Measurements from ENCODE around the gene PPP6C. TPM values are rescaled to one million over a fixed set of nuclear protein-coding genes. Genes with fewer than 3 reads are reported as not detected.

The PPP6C gene
- total RNA-seq, 4 donors from 2014 or later: 18.0 to 31.3 (median 26.6) TPM

DNA sequence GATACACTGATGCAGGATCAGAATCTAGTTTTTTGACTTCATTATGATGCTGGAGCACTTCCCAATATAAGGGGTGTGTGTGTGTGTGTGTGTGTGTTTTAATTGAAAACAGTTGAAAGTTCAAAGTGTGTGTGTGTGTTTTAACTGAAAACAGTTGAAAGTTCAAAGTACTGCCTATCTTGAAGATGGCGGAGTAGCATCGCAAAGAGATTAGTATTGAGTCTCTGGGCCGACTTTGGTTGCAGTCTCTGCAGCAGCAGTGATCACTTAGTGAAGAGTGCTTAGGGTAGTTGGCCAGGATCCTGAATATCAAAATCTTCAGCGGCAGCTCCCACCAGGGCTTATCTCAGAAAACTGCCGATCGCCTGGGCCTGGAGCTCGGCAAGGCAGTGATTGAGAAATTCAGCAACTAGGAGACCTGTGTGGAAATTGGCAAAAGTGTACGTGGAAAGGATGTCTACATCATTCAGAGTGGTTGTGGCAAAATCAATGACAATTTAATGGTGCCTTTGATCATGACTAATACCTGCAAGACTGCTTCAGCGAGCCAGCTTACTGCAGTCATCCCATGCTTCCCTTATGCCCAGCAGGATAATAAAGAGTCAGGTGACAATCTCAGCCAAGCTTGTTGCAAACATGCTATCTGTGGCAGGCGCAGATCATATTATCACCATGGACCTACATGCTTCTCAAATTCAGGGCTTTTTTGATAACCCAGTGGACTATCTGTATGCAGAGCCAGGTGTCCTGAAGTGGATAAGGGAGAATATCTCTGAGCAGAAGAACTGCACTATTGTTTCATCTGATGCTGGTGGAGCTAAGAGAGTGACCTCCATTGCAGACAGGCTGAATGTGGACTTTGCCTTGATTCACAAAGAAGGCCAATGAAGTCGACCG lies 39.0 kb downstream of the PPP6C start:
- H3K36me3 ChIP-seq: peaks cover 7 to 75% (median 32%) of the 10 kb centered on the region in 3 donors
- H3K4me3 ChIP-seq: no peak overlapping the region
- intact Hi-C loops (cut with DNase I): no loop called here
- H3K27me3 ChIP-seq: no peaks in the 10 kb centered on the region
- peaks cover 0 to 10% (median 0%) of the 10 kb centered on the region in 3 donors for H3K4me1 ChIP-seq
- H3K27ac ChIP-seq: no peak overlapping the region
- H3K9me3 ChIP-seq: no peaks in the 10 kb centered on the region
- WGBS, 2 donors: 85 to 87% methylated on average over 11 to 12 of the region's 12 CpGs
- no peak for DNase-seq
- TF ChIP-seq, protein P1, sequence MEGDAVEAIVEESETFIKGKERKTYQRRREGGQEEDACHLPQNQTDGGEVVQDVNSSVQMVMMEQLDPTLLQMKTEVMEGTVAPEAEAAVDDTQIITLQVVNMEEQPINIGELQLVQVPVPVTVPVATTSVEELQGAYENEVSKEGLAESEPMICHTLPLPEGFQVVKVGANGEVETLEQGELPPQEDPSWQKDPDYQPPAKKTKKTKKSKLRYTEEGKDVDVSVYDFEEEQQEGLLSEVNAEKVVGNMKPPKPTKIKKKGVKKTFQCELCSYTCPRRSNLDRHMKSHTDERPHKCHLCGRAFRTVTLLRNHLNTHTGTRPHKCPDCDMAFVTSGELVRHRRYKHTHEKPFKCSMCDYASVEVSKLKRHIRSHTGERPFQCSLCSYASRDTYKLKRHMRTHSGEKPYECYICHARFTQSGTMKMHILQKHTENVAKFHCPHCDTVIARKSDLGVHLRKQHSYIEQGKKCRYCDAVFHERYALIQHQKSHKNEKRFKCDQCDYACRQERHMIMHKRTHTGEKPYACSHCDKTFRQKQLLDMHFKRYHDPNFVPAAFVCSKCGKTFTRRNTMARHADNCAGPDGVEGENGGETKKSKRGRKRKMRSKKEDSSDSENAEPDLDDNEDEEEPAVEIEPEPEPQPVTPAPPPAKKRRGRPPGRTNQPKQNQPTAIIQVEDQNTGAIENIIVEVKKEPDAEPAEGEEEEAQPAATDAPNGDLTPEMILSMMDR (IDR thresholded peaks at IDR 0.05): no peak

DNA sequence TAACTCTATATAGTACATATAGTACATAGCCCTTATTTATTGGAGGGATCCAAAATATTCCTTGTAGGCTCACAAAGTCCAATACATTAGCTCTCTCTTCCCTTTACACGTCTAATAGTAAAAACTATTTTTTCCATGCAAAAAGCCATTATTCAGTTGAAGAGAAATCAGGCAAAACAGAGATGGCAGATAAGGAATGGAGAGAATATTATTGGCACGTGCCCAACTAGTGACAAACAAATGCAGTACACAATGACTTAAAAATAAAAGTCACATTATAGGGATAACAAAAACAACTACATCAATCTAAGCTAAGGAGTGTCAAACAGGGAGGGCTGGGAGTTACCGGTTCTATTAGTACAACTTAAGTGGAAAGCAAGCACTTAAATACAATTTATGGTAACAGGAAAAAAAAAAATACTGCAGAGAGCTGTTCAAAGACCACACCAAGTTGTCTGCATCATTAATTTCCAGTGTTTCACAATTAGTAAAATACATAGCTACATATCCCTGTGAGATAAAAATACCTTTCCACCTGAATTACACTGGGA lies 42.1 kb downstream of the PPP6C start:
- no peak overlapping the region for H3K4me3 ChIP-seq
- intact Hi-C loops (cut with DNase I): loop anchor here (10.0 kb wide), 1 partner anchor 293 kb away; the partner anchor contains the start of gene WDR38
- H3K9me3 ChIP-seq: no peaks in the 10 kb centered on the region
- peaks cover 2 to 25% (median 5%) of the 10 kb centered on the region in 3 donors for H3K4me1 ChIP-seq
- TF ChIP-seq POLR2A (IDR thresholded peaks at IDR 0.05): no peak
- TF ChIP-seq, protein P1 (IDR thresholded peaks at IDR 0.05): no peak
- H3K27ac ChIP-seq: no peak overlapping the region
- DNase-seq: no peak
- WGBS, 2 donors: 74 to 92% methylated on average over 3 of the region's 3 CpGs
- no peaks in the 10 kb centered on the region for H3K27me3 ChIP-seq
- peaks cover 0 to 44% (median 25%) of the 10 kb centered on the region in 3 donors for H3K36me3 ChIP-seq

GRCh38 chr9:125146247-125146646 lies 43.4 kb downstream of the PPP6C start:
- H3K27me3 ChIP-seq: no peaks in the 10 kb centered on the region
- peaks cover 2 to 30% (median 9%) of the 10 kb centered on the region in 3 donors for H3K4me1 ChIP-seq
- DNase-seq: no peak
- no peak overlapping the region for H3K4me3 ChIP-seq
- peaks cover 0 to 32% (median 13%) of the 10 kb centered on the region in 3 donors for H3K36me3 ChIP-seq
- no peaks in the 10 kb centered on the region for H3K9me3 ChIP-seq
- intact Hi-C loops (cut with DNase I): loop anchor here (10.0 kb wide), 1 partner anchor 291 kb away; the partner anchor contains the start of gene WDR38
- no peak overlapping the region for H3K27ac ChIP-seq
- 22 to 29% methylated on average over 4 of the region's 4 CpGs for WGBS, 2 donors
- TF ChIP-seq, protein P1 (IDR thresholded peaks at IDR 0.05): no peak
- no peak for TF ChIP-seq POLR2A (IDR thresholded peaks at IDR 0.05)

GRCh38 chr9:125145425-125145824 lies 44.2 kb downstream of the PPP6C start:
- peaks cover 0 to 25% (median 7%) of the 10 kb centered on the region in 3 donors for H3K36me3 ChIP-seq
- no peak overlapping the region for H3K4me3 ChIP-seq
- H3K9me3 ChIP-seq: no peaks in the 10 kb centered on the region
- no peak for DNase-seq
- no peak for TF ChIP-seq POLR2A (IDR thresholded peaks at IDR 0.05)
- TF ChIP-seq, protein P1 (IDR thresholded peaks at IDR 0.05): no peak
- intact Hi-C loops (cut with DNase I): loop anchor here (10.0 kb wide), 1 partner anchor 291 kb away; the partner anchor contains the start of gene WDR38
- H3K27me3 ChIP-seq: no peaks in the 10 kb centered on the region
- H3K27ac ChIP-seq: no peak overlapping the region
- 65 to 68% methylated on average over 4 of the region's 4 CpGs for WGBS, 2 donors
- H3K4me1 ChIP-seq: peaks cover 2 to 30% (median 9%) of the 10 kb centered on the region in 3 donors

Measured in esophagus squamous epithelium (tissue), 5 donors.